Testis (tissue), 2 donors: ENCODE data around the gene ITGAE.

Experiments used
- CTCF ChIP-seq, 3 experiments: fragments of 450-650 bp in 2 of 3; fragments of 200-600 bp in 1 of 3; sonication (generic) in 1 of 3; IDR thresholded peaks; one replicate each; pipeline ENCODE4 v1.5.1; 2016 to 2019; ENCODE audit warnings: antibody characterized with exemption in 3 of 3, mild to moderate bottlenecking in 2 of 3, moderate library complexity in 1 of 3
- POLR2A ChIP-seq: fragments of 450-650 bp; IDR thresholded peaks from one replicate; pipeline ENCODE4 v1.6.1; 2017; ENCODE audit warnings: antibody characterized with exemption, mild to moderate bottlenecking, moderate library complexity

GRCh38 chr17:3763777-3764170 lies 37.2 kb downstream of the ITGAE start:
- no peak for TF ChIP-seq POLR2A
- no peak for TF ChIP-seq CTCF (IDR thresholded peaks at IDR 0.05)
